Neural progenitor cell (in vitro differentiated cells): ENCODE data around the gene TMPRSS13. TPM values are rescaled to one million over a fixed set of nuclear protein-coding genes. Genes with fewer than 3 reads are reported as not detected.

Experiments
- DNase-seq: peaks from one replicate; pipeline ENCODE4 v3.0.0-alpha.2; 2016; ENCODE audit warnings: low spot score
- H2AFZ ChIP-seq: fragments of 200-600 bp; sonication (generic); replicated peaks from 2 replicates; pipeline ENCODE4 v1.6.1; 2016; ENCODE audit warnings: antibody characterized with exemption
- H3F3A ChIP-seq: fragments of 200-600 bp; sonication (generic); 2 replicates; pipeline ENCODE4 v1.6.1; 2016; ENCODE audit warnings: antibody characterized with exemption, low read depth
- H3K27ac ChIP-seq: fragments of 200-600 bp; sonication (generic); 2 replicates; pipeline ENCODE4 v1.5.1; 2016; ENCODE audit warnings: mild to moderate bottlenecking
- H3K27me3 ChIP-seq: fragments of 200-600 bp; sonication (generic); 2 replicates; pipeline ENCODE4 v1.6.1; 2016; ENCODE audit warnings: mild to moderate bottlenecking, moderate library complexity
- H3K36me3 ChIP-seq: fragments of 200-600 bp; sonication (generic); 2 replicates; pipeline ENCODE4 v1.5.1; 2016
- H3K4me1 ChIP-seq: fragments of 200-600 bp; sonication (generic); 2 replicates; pipeline ENCODE4 v1.6.1; 2016; ENCODE audit warnings: mixed run types
- H3K4me2 ChIP-seq: fragments of 200-600 bp; sonication (generic); 2 replicates; pipeline ENCODE4 v1.6.1; 2016
- H3K4me3 ChIP-seq: fragments of 200-600 bp; sonication (generic); 2 replicates; pipeline ENCODE4 v1.5.1; 2016
- H3K79me2 ChIP-seq: fragments of 200-600 bp; sonication (generic); 2 replicates; pipeline ENCODE4 v1.6.1; 2016; ENCODE audit warnings: low read depth
- H3K9ac ChIP-seq: fragments of 200-600 bp; sonication (generic); 2 replicates; pipeline ENCODE4 v1.6.1; 2016
- H3K9me3 ChIP-seq: fragments of 200-600 bp; sonication (generic); 2 replicates; pipeline ENCODE4 v1.5.1; 2016; ENCODE audit warnings: low read depth
- H4K20me1 ChIP-seq: fragments of 200-600 bp; sonication (generic); 2 replicates; pipeline ENCODE4 v1.6.1; 2016; ENCODE audit warnings: low read depth
- H3K27ac Mint-ChIP-seq: 3 replicates; pipeline ENCODE4 v1.8.0; 2021; ENCODE audit warnings: mixed read lengths
- H3K27me3 Mint-ChIP-seq: 2 replicates; pipeline ENCODE4 v1.8.0; 2022; ENCODE audit warnings: low read depth, mild to moderate bottlenecking, inconsistent platforms, moderate library complexity, mixed read lengths; ENCODE audit not compliant: insufficient read depth
- H3K36me3 Mint-ChIP-seq: 3 replicates; pipeline ENCODE4 v1.8.0; 2021; ENCODE audit warnings: mixed read lengths
- H3K4me1 Mint-ChIP-seq: 3 replicates; pipeline ENCODE4 v1.8.0; 2021; ENCODE audit warnings: mixed read lengths
- H3K4me3 Mint-ChIP-seq: 3 replicates; pipeline ENCODE4 v1.8.0; 2021; ENCODE audit warnings: mild to moderate bottlenecking, moderate library complexity, mixed read lengths
- H3K9me3 Mint-ChIP-seq: 3 replicates; pipeline ENCODE4 v1.8.0; 2020; ENCODE audit warnings: mixed read lengths
- EZH2 ChIP-seq: fragments of 200-600 bp; sonication (generic); IDR thresholded peaks from 2 replicates; pipeline ENCODE4 v1.6.1; 2017; ENCODE audit warnings: antibody characterized with exemption, mild to moderate bottlenecking, moderate library complexity
- EZH2phosphoT487 ChIP-seq: fragments of 200-600 bp; sonication (generic); IDR thresholded peaks from 2 replicates; pipeline ENCODE4 v1.6.1; 2017; ENCODE audit warnings: antibody characterized with exemption
- total RNA-seq: library from RNA; depleted of rRNA; stranded (reverse); fragments of >200 nt; gene quantifications from 2 replicates; pipeline ENCODE4 v1.2.3, GENCODE V29; 2015; ENCODE audit warnings: low replicate concordance
- TF ChIP-seq, protein P1 (sequence below): fragments of 200-600 bp; sonication (generic); IDR thresholded peaks from 2 replicates; pipeline ENCODE4 v1.5.1; 2017; ENCODE audit warnings: antibody characterized with exemption, mild to moderate bottlenecking

The TMPRSS13 gene
- total RNA-seq, 1 donor from 2014 or later, result not detected

- no peaks in the 10 kb centered on the region for H3K9me3 ChIP-seq
- H3K4me1 ChIP-seq, result no peaks in the 10 kb centered on the region
- H3K79me2 ChIP-seq, result no peaks in the 10 kb centered on the region
- no peaks in the 10 kb centered on the region for H3K27me3 ChIP-seq
- H3K4me3 ChIP-seq, result no peak overlapping the region
- H3K36me3 ChIP-seq, result no peaks in the 10 kb centered on the region
- H3K9me3 Mint-ChIP-seq, result peaks cover 6% of the 10 kb centered on the region
- H3K27ac ChIP-seq, result no peak overlapping the region
- H3F3A ChIP-seq, result no peaks in the 10 kb centered on the region
- DNase-seq, result no peak
- no peaks in the 10 kb centered on the region for H4K20me1 ChIP-seq
- TF ChIP-seq EZH2, result no peak
- TF ChIP-seq, protein P1, sequence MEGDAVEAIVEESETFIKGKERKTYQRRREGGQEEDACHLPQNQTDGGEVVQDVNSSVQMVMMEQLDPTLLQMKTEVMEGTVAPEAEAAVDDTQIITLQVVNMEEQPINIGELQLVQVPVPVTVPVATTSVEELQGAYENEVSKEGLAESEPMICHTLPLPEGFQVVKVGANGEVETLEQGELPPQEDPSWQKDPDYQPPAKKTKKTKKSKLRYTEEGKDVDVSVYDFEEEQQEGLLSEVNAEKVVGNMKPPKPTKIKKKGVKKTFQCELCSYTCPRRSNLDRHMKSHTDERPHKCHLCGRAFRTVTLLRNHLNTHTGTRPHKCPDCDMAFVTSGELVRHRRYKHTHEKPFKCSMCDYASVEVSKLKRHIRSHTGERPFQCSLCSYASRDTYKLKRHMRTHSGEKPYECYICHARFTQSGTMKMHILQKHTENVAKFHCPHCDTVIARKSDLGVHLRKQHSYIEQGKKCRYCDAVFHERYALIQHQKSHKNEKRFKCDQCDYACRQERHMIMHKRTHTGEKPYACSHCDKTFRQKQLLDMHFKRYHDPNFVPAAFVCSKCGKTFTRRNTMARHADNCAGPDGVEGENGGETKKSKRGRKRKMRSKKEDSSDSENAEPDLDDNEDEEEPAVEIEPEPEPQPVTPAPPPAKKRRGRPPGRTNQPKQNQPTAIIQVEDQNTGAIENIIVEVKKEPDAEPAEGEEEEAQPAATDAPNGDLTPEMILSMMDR, result no peak
- TF ChIP-seq EZH2phosphoT487, result no peak
- no peak overlapping the region for H3K9ac ChIP-seq
- no peak overlapping the region for H3K4me3 Mint-ChIP-seq
- H3K4me1 Mint-ChIP-seq, result no peaks in the 10 kb centered on the region
- H3K36me3 Mint-ChIP-seq, result no peaks in the 10 kb centered on the region
- no peak overlapping the region for H2AFZ ChIP-seq
- H3K27me3 Mint-ChIP-seq, result peaks cover 5% of the 10 kb centered on the region
- no peak overlapping the region for H3K27ac Mint-ChIP-seq
- H3K4me2 ChIP-seq, result no peak overlapping the region
Measured at GRCh38 chr11:117944554-117944953, 15.4 kb upstream of the TMPRSS13 start.

- Mint-ChIP-seq H3K36me3 (no peaks in the 10 kb centered on the region), H3K4me1 (peaks cover 4% of the 10 kb centered on the region), H3K9me3 (peaks cover 6% of the 10 kb centered on the region), H3K4me3 (no peak overlapping the region), H3K27me3 (peaks cover 5% of the 10 kb centered on the region), H3K27ac (no peak overlapping the region)
- no peak for DNase-seq
- Histone ChIP-seq H3K27ac (no peak overlapping the region), H3K36me3 (no peaks in the 10 kb centered on the region), H2AFZ (no peak overlapping the region), H3K4me2 (no peak overlapping the region), H3K79me2 (no peaks in the 10 kb centered on the region), H3K27me3 (no peaks in the 10 kb centered on the region), H3K9ac (no peak overlapping the region), H3K4me3 (no peak overlapping the region), H3K9me3 (no peaks in the 10 kb centered on the region), H4K20me1 (no peaks in the 10 kb centered on the region), H3F3A (no peaks in the 10 kb centered on the region), H3K4me1 (no peaks in the 10 kb centered on the region)
- TF ChIP-seq EZH2phosphoT487 (no peak), EZH2 (no peak)
- TF ChIP-seq, protein P1, result no peak
Measured at GRCh38 chr11:117941976-117942654, 12.9 kb upstream of the TMPRSS13 start.

DNA sequence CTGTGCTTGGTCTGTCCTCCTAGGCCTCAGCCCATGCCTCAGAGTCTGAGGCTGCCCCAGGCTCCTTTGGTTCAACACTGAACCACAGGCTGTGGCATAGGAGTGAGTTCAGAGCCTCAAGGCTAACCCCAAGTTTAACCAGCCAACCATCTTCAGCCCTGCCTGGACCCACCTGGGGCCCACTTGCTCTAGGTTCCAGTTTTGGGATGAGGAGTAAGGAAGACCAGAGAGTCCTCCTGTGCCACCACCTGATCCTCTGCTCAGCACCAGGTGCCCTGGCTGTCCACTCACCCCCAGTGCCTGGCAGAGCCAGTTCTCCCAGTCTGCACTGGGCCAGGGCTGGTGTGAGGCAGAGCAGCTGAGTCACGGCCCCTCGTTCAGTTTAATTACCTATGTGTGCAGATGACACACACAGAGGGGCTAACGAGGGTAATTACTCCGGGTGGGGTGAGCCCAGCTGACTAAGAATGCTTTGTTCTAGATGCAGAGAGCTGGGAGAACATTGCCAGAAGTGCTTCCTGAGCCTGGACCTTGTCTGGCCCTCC lies 12.0 kb upstream of the TMPRSS13 start:
- no peak for DNase-seq
- Mint-ChIP-seq H3K36me3 (no peaks in the 10 kb centered on the region), H3K4me1 (peaks cover 7% of the 10 kb centered on the region), H3K27me3 (peaks cover 3% of the 10 kb centered on the region), H3K9me3 (peaks cover 6% of the 10 kb centered on the region), H3K27ac (no peak overlapping the region), H3K4me3 (no peak overlapping the region)
- Histone ChIP-seq H3K27me3 (no peaks in the 10 kb centered on the region), H3K79me2 (no peaks in the 10 kb centered on the region), H3F3A (no peaks in the 10 kb centered on the region), H3K36me3 (no peaks in the 10 kb centered on the region), H2AFZ (no peak overlapping the region), H3K9me3 (no peaks in the 10 kb centered on the region), H4K20me1 (no peaks in the 10 kb centered on the region), H3K4me1 (no peaks in the 10 kb centered on the region), H3K4me3 (no peak overlapping the region), H3K4me2 (no peak overlapping the region), H3K9ac (no peak overlapping the region), H3K27ac (no peak overlapping the region)
- TF ChIP-seq EZH2phosphoT487, result no peak

DNA sequence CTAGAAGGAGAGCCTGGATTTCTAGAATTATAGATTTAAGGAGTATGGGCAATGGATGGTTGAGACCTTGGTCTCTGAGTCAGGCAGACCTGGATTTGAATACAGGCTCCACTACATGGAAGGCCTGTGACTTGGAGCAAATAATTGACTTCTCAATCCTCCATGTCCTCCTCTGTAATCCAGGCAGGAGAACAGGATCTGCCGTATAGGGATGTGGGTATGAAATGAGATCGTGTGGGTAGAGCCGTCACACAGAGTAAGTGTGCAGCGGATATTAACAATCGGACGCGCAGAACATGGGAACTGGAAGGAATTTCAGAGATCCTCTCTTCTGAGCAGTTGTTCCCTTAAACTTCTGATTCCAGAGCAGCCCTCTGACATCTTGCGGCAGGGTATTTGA lies 11.5 kb upstream of the TMPRSS13 start:
- H3K27me3 Mint-ChIP-seq, result peaks cover 4% of the 10 kb centered on the region
- H3K4me3 ChIP-seq, result no peak overlapping the region
- peaks cover 7% of the 10 kb centered on the region for H3K4me1 Mint-ChIP-seq

More for the DNA sequence above, 11.5 kb upstream of the TMPRSS13 start:
- no peak for DNase-seq
- no peak overlapping the region for H3K4me2 ChIP-seq
- H3K9me3 ChIP-seq, result no peaks in the 10 kb centered on the region
- H2AFZ ChIP-seq, result no peak overlapping the region
- no peaks in the 10 kb centered on the region for H3F3A ChIP-seq
- no peak overlapping the region for H3K27ac Mint-ChIP-seq
- no peaks in the 10 kb centered on the region for H3K36me3 ChIP-seq
- no peak for TF ChIP-seq EZH2
- TF ChIP-seq EZH2phosphoT487, result no peak
- TF ChIP-seq, protein P1, result no peak
- no peak overlapping the region for H3K4me3 Mint-ChIP-seq
- no peak overlapping the region for H3K27ac ChIP-seq
- H3K9ac ChIP-seq, result no peak overlapping the region
- H4K20me1 ChIP-seq, result no peaks in the 10 kb centered on the region
- H3K79me2 ChIP-seq, result no peaks in the 10 kb centered on the region
- H3K36me3 Mint-ChIP-seq, result no peaks in the 10 kb centered on the region
- peaks cover 6% of the 10 kb centered on the region for H3K9me3 Mint-ChIP-seq
- no peaks in the 10 kb centered on the region for H3K4me1 ChIP-seq
- H3K27me3 ChIP-seq, result no peaks in the 10 kb centered on the region
